Mucosa of descending colon (tissue), 3 donors: ENCODE results near the gene TARS3. TPM values are rescaled to one million over a fixed set of nuclear protein-coding genes. Genes with fewer than 3 reads are reported as not detected.

Experiments
- ATAC-seq: fragments of 200-7000 bp; cut with Tn5 transposase; one replicate; pipeline ENCODE4 v1.9.1; 2020; ENCODE audit warnings: mild to moderate bottlenecking, moderate library complexity
- DNase-seq, 3 donors: peaks; one replicate each; pipeline ENCODE4 v3.0.0-alpha.2; 2020
- H3K36me3 ChIP-seq: fragments of 200-600 bp; one replicate; pipeline ENCODE4 v1.8.0; 2021; ENCODE audit warnings: low read depth, mild to moderate bottlenecking
- H3K4me1 ChIP-seq: fragments of 200-600 bp; one replicate; pipeline ENCODE4 v1.8.0; 2021; ENCODE audit warnings: low read depth, mild to moderate bottlenecking
- H3K4me3 ChIP-seq: fragments of 200-600 bp; one replicate; pipeline ENCODE4 v1.8.0; 2021; ENCODE audit warnings: mild to moderate bottlenecking
- H3K9me3 ChIP-seq: fragments of 200-600 bp; one replicate; pipeline ENCODE4 v1.8.0; 2021; ENCODE audit warnings: mild to moderate bottlenecking
- intact Hi-C, 2 donors: fragments of 100-400 bp; cut with DNase I in 1 of 2; cut with micrococcal nuclease in 1 of 2; formaldehyde crosslinking; loops; one replicate each; pipeline versions ENCODE4 v1.11.0 to v1.11.1; 2022; cut with DNase I, micrococcal nuclease
- total RNA-seq, 3 donors: library from RNA; stranded (reverse); fragmentation: NEBNext Ultra II Directional in 2 of 3; extraction: Animal tissue kit (Norgen Biotek cat#: 25700) in 2 of 3; gene quantifications; one replicate each; pipeline versions ENCODE4 v1.2.1 to v1.2.4, GENCODE V29; 2021 to 2023
- TF ChIP-seq, protein P1 (sequence below): fragments of 200-600 bp; IDR thresholded peaks from one replicate; pipeline ENCODE4 v1.8.0; 2022; ENCODE audit warnings: antibody characterized with exemption, mild to moderate bottlenecking
- donor health status: DM: no; HTN: no; CAD: no; lungs with moderate emphysema.
- donor health status: DM: no; HTN: no; CAD: no.
- donor health status: DM: no; HTN: yes; CAD: no.

Gene TARS3
- total RNA-seq, 3 donors from 2014 or later, result 7.3 to 22.6 (median 9.2) TPM

DNA sequence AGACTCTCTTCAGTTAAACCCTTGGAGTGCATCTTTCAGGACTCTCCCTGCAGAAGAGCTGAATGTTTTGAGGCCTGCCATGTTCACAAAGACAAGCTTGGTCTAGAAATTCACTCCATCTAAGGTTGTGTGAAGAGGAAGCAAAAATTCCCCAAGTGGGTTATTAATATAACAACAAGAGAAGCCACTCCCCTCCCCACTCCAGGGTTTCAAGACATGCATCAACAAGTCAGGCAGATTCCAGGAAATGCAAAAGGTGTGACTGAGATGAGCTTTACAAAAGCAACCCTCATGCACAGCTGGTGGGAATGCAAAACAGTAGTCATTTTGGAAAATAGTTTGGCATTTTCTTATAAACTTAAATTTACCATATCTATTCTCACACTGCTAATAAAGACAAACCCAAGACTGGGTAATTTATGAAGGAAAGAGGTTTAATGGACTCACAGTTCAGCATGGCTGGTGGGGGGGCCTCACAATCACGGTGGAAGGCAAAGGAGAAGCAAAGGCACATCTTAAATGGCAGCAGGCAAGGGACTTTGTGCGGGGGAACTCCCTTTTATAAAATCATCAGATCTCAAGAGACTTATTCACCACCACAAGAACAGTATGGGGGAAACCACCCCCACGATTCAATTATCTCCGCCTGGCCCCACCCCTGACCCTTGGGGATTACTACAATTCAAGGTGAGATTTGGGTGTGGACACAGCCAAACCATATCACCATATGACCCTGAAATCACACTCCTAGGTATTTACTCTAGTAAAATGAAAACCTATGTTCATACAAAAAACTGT is 31.3 kb downstream of the TARS3 start:
- TF ChIP-seq, protein P1, sequence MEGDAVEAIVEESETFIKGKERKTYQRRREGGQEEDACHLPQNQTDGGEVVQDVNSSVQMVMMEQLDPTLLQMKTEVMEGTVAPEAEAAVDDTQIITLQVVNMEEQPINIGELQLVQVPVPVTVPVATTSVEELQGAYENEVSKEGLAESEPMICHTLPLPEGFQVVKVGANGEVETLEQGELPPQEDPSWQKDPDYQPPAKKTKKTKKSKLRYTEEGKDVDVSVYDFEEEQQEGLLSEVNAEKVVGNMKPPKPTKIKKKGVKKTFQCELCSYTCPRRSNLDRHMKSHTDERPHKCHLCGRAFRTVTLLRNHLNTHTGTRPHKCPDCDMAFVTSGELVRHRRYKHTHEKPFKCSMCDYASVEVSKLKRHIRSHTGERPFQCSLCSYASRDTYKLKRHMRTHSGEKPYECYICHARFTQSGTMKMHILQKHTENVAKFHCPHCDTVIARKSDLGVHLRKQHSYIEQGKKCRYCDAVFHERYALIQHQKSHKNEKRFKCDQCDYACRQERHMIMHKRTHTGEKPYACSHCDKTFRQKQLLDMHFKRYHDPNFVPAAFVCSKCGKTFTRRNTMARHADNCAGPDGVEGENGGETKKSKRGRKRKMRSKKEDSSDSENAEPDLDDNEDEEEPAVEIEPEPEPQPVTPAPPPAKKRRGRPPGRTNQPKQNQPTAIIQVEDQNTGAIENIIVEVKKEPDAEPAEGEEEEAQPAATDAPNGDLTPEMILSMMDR, result no peak
- Histone ChIP-seq H3K4me1 (no peaks in the 10 kb centered on the region), H3K9me3 (no peaks in the 10 kb centered on the region), H3K36me3 (no peaks in the 10 kb centered on the region), H3K4me3 (no peak overlapping the region)
- intact Hi-C loops, result no loop called here
- ATAC-seq, result no peak
- no peak for DNase-seq

DNA sequence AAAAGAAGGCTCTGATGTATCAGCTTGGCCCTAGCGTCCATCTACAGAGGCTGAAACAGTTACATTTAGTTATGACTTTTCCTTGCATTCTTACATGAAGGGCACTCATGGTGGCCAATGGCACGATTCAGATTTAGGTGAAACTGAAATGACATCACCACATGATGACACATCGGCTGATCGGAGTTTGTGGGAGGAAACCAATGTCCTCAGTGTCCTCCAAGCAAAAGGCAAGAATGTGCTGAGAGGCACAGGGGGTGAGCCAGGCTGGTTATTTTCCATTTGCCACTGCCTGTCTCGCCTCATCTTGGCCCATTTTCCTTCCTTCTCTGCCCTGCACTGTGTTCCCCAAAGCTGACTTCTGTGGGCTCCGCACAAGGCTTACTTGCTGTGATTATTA is 34.4 kb downstream of the TARS3 start:
- H3K9me3 ChIP-seq, result no peaks in the 10 kb centered on the region
- H3K4me1 ChIP-seq, result no peaks in the 10 kb centered on the region
- TF ChIP-seq, protein P1, result no peak
- no peaks in the 10 kb centered on the region for H3K36me3 ChIP-seq
- intact Hi-C loops, result no loop called here
- ATAC-seq (no peak), DNase-seq (no peak)
- H3K4me3 ChIP-seq, result no peak overlapping the region

DNA sequence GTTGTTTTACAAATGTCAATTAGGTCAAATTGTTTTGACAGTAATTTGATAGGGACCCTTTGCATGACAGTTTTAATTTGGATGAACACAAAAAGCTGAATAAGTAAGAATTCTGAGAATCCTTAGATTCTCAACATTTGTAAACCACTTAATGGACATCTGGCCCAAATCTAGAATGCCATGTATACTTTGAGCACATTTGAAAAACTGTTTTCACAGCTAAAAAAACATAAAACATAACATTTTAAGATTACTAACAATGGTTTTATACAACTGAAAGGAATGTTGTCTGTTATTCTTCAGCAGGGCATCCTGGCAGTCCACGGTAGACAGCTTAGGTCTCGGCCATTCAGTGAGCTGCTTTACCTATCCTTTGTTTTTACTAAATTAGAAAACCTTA is 37.6 kb downstream of the TARS3 start:
- TF ChIP-seq, protein P1, result no peak
- DNase-seq (no peak), ATAC-seq (no peak)
- no peaks in the 10 kb centered on the region for H3K4me1 ChIP-seq
- no peak overlapping the region for H3K4me3 ChIP-seq
- H3K36me3 ChIP-seq, result no peaks in the 10 kb centered on the region
- intact Hi-C loops, result no loop called here
- no peaks in the 10 kb centered on the region for H3K9me3 ChIP-seq

DNA sequence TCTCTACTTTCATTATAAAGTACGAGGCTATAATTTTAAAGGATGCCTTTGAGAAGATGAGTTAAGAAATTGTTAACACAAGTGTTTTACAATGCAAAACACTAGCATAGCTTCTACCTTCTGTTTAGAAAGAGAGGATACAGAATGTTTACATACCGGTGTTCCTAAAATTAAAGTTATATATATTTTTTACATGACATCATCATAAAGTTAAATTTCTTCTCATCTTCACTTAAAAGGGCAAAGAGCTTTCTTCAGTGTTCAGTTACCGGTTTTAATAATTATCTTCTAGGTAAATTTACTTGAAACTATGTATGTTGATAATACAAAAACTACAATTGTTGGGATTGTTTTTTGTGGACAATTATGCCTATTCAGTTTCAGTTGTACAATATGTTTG is 39.4 kb downstream of the TARS3 start:
- H3K4me1 ChIP-seq, result no peaks in the 10 kb centered on the region
- H3K4me3 ChIP-seq, result no peak overlapping the region
- no peaks in the 10 kb centered on the region for H3K9me3 ChIP-seq
- DNase-seq (no peak), ATAC-seq (no peak)
- no peaks in the 10 kb centered on the region for H3K36me3 ChIP-seq
- intact Hi-C loops, result no loop called here
- TF ChIP-seq, protein P1, result no peak

DNA sequence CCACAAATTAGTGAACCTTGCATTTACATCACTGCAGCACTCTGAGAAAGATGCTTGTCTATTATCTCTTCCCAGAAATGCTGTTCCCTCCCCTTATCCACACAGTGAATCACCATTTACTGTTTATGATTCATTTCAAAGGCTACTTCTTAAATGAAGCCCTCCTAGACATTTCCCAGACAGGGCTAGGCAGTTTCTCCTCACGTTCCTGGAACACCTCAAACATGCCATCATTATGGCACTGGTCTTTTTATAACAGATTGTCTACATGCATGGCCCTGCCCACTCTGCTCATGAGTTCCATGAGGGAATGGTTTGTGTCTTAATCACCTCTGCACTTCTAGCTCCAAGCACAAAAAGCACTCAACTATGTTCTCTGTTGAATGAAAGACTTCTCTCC is 39.9 kb downstream of the TARS3 start:
- H3K4me1 ChIP-seq, result no peaks in the 10 kb centered on the region
- no peak overlapping the region for H3K4me3 ChIP-seq
- no peaks in the 10 kb centered on the region for H3K36me3 ChIP-seq
- ATAC-seq (peak; percentile 63), DNase-seq (no peak)
- TF ChIP-seq, protein P1, result no peak
- H3K9me3 ChIP-seq, result no peaks in the 10 kb centered on the region
- intact Hi-C loops, result no loop called here
